ENCODE results near the gene ELOVL4. TPM values are rescaled to one million over a fixed set of nuclear protein-coding genes. Genes with fewer than 3 reads are reported as not detected.

The ELOVL4 gene
- total RNA-seq, 2 donors from 2014 or later: 3.9 to 5.1 TPM

GRCh38 chr6:79946272-79947190, 822 bp downstream of the ELOVL4 start:
- no peaks in the 10 kb centered on the region for H3K9me3 ChIP-seq (ENCODE audit: control insufficient read depth, low read length, poor library complexity, severe bottlenecking)
- Mint-ChIP-seq H3K27ac (peak overlapping the region; percentile 93), H3K36me3 (ENCODE audit: low read depth) (peaks cover 5% of the 10 kb centered on the region), H3K4me1 (peaks cover 45% of the 10 kb centered on the region), H3K4me3 (peak overlapping the region; percentile 98), H3K27me3 (peaks cover 8% of the 10 kb centered on the region)
- peak; percentile 11 to 19 (median 11) for DNase-seq
- peak; percentile 63 for ATAC-seq

GRCh38 chr6:79943133-79943532, 4.2 kb downstream of the ELOVL4 start:
- H3K27ac Mint-ChIP-seq: peak overlapping the region; percentile 37
- ATAC-seq: no peak
- H3K9me3 ChIP-seq (ENCODE audit: control insufficient read depth, low read length, poor library complexity, severe bottlenecking): no peaks in the 10 kb centered on the region
- H3K4me3 Mint-ChIP-seq: no peak overlapping the region
- H3K4me1 Mint-ChIP-seq: peaks cover 37% of the 10 kb centered on the region
- DNase-seq: no peak
- peaks cover 5% of the 10 kb centered on the region for H3K36me3 Mint-ChIP-seq (ENCODE audit: low read depth)
- peaks cover 8% of the 10 kb centered on the region for H3K27me3 Mint-ChIP-seq

- Mint-ChIP-seq H3K36me3 (ENCODE audit: low read depth) (peaks cover 8% of the 10 kb centered on the region), H3K4me1 (peaks cover 38% of the 10 kb centered on the region), H3K27me3 (peaks cover 8% of the 10 kb centered on the region), H3K27ac (no peak overlapping the region), H3K4me3 (no peak overlapping the region)
- no peaks in the 10 kb centered on the region for H3K9me3 ChIP-seq (ENCODE audit: control insufficient read depth, low read length, poor library complexity, severe bottlenecking)
- DNase-seq (no peak), ATAC-seq (no peak)
Measured at GRCh38 chr6:79941489-79942151, 5.7 kb downstream of the ELOVL4 start.

- ATAC-seq (no peak), DNase-seq (no peak)
- no peaks in the 10 kb centered on the region for H3K9me3 ChIP-seq (ENCODE audit: control insufficient read depth, low read length, poor library complexity, severe bottlenecking)
- H3K36me3 Mint-ChIP-seq (ENCODE audit: low read depth): peaks cover 6% of the 10 kb centered on the region
- H3K4me1 Mint-ChIP-seq: peaks cover 17% of the 10 kb centered on the region
- no peak overlapping the region for H3K4me3 Mint-ChIP-seq
- peak overlapping the region; percentile 68 for H3K27ac Mint-ChIP-seq
- peaks cover 1% of the 10 kb centered on the region for H3K27me3 Mint-ChIP-seq
Measured at GRCh38 chr6:79928478-79928998, 18.8 kb downstream of the ELOVL4 start.

- H3K9me3 ChIP-seq (ENCODE audit: control insufficient read depth, low read length, poor library complexity, severe bottlenecking): no peaks in the 10 kb centered on the region
- no peak for ATAC-seq
- Mint-ChIP-seq H3K36me3 (ENCODE audit: low read depth) (peaks cover 4% of the 10 kb centered on the region), H3K27me3 (no peaks in the 10 kb centered on the region), H3K4me1 (peaks cover 17% of the 10 kb centered on the region), H3K27ac (peak overlapping the region; percentile 68), H3K4me3 (no peak overlapping the region)
- DNase-seq: no peak
Measured at GRCh38 chr6:79927758-79928157, 19.6 kb downstream of the ELOVL4 start.

GRCh38 chr6:79923270-79923669, 24.1 kb downstream of the ELOVL4 start:
- no peak for ATAC-seq
- Mint-ChIP-seq H3K27me3 (no peaks in the 10 kb centered on the region), H3K4me3 (no peak overlapping the region), H3K27ac (no peak overlapping the region), H3K36me3 (ENCODE audit: low read depth) (peaks cover 4% of the 10 kb centered on the region), H3K4me1 (peaks cover 6% of the 10 kb centered on the region)
- H3K9me3 ChIP-seq (ENCODE audit: control insufficient read depth, low read length, poor library complexity, severe bottlenecking): no peaks in the 10 kb centered on the region
- DNase-seq: no peak

- no peak overlapping the region for H3K4me3 Mint-ChIP-seq
- H3K36me3 Mint-ChIP-seq (ENCODE audit: low read depth): peaks cover 5% of the 10 kb centered on the region
- H3K27ac Mint-ChIP-seq: no peak overlapping the region
- ATAC-seq (no peak), DNase-seq (no peak)
- no peaks in the 10 kb centered on the region for H3K9me3 ChIP-seq (ENCODE audit: control insufficient read depth, low read length, poor library complexity, severe bottlenecking)
- no peaks in the 10 kb centered on the region for H3K27me3 Mint-ChIP-seq
- H3K4me1 Mint-ChIP-seq: peaks cover 2% of the 10 kb centered on the region
Measured at GRCh38 chr6:79922018-79922417, 25.3 kb downstream of the ELOVL4 start.

DNA sequence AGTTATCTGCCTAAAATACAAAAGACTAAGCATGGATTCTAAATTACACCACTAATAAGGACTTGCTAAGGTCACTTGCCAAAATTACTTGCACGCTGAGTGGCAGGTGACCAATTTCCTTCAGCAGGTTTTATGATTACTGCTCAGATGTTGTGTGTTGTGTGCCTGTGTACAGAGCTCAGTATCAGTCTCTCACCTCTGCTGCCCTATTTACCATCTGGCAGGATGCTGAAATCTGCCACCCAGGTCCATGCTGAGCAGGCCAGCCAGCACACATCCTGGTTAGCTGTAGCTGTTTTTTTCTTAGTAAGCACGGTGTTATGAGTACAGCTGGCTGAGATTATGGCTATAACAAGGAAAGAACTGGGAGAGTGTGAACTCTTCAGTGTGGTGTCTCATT, 34.0 kb downstream of the ELOVL4 start:
- no peaks in the 10 kb centered on the region for H3K9me3 ChIP-seq (ENCODE audit: control insufficient read depth, low read length, poor library complexity, severe bottlenecking)
- Mint-ChIP-seq H3K36me3 (ENCODE audit: low read depth) (peaks cover 8% of the 10 kb centered on the region), H3K27ac (no peak overlapping the region), H3K27me3 (no peaks in the 10 kb centered on the region), H3K4me1 (peaks cover 8% of the 10 kb centered on the region), H3K4me3 (no peak overlapping the region)
- DNase-seq: no peak
- peak; percentile 32 for ATAC-seq

GRCh38 chr6:79911992-79912391, 35.4 kb downstream of the ELOVL4 start:
- Mint-ChIP-seq H3K27me3 (no peaks in the 10 kb centered on the region), H3K27ac (no peak overlapping the region), H3K36me3 (ENCODE audit: low read depth) (peaks cover 7% of the 10 kb centered on the region), H3K4me1 (peaks cover 8% of the 10 kb centered on the region), H3K4me3 (no peak overlapping the region)
- no peaks in the 10 kb centered on the region for H3K9me3 ChIP-seq (ENCODE audit: control insufficient read depth, low read length, poor library complexity, severe bottlenecking)
- DNase-seq (no peak), ATAC-seq (no peak)

DNA sequence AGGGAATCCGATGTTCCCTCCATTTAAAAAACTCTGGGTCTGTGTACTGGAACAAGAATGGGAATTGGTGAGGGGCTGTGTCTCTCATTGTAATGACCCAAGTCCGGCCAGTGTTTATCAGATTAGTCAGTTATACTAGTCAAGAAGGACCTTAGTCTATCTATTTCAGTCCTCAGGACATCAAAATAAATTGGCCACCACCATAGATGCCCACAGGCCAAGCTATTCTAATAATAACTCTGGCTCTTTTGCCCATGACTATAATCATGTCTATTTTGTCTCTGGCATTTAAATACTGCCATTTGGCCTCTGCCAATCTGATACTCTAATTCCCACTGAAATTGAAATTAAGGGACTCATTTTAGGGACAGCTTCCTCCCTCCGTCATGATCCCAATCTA, 37.8 kb downstream of the ELOVL4 start:
- no peaks in the 10 kb centered on the region for H3K9me3 ChIP-seq (ENCODE audit: control insufficient read depth, low read length, poor library complexity, severe bottlenecking)
- peaks cover 8% of the 10 kb centered on the region for H3K4me1 Mint-ChIP-seq
- no peaks in the 10 kb centered on the region for H3K36me3 Mint-ChIP-seq (ENCODE audit: low read depth)
- no peak for DNase-seq
- H3K4me3 Mint-ChIP-seq: no peak overlapping the region
- H3K27ac Mint-ChIP-seq: no peak overlapping the region
- H3K27me3 Mint-ChIP-seq: peaks cover 5% of the 10 kb centered on the region
- ATAC-seq: no peak

- H3K36me3 Mint-ChIP-seq (ENCODE audit: low read depth): no peaks in the 10 kb centered on the region
- peaks cover 19% of the 10 kb centered on the region for H3K27me3 Mint-ChIP-seq
- ATAC-seq (no peak), DNase-seq (no peak)
- H3K27ac Mint-ChIP-seq: no peak overlapping the region
- no peaks in the 10 kb centered on the region for H3K9me3 ChIP-seq (ENCODE audit: control insufficient read depth, low read length, poor library complexity, severe bottlenecking)
- H3K4me1 Mint-ChIP-seq: no peaks in the 10 kb centered on the region
- no peak overlapping the region for H3K4me3 Mint-ChIP-seq
Measured at GRCh38 chr6:79902046-79902445, 45.3 kb downstream of the ELOVL4 start.

- H3K4me3 Mint-ChIP-seq: no peak overlapping the region
- no peaks in the 10 kb centered on the region for H3K36me3 Mint-ChIP-seq (ENCODE audit: low read depth)
- no peaks in the 10 kb centered on the region for H3K4me1 Mint-ChIP-seq
- ATAC-seq (no peak), DNase-seq (no peak)
- no peak overlapping the region for H3K27ac Mint-ChIP-seq
- H3K27me3 Mint-ChIP-seq: peaks cover 11% of the 10 kb centered on the region
- no peaks in the 10 kb centered on the region for H3K9me3 ChIP-seq (ENCODE audit: control insufficient read depth, low read length, poor library complexity, severe bottlenecking)
Measured at GRCh38 chr6:79898076-79898475, 49.3 kb downstream of the ELOVL4 start.

DNA sequence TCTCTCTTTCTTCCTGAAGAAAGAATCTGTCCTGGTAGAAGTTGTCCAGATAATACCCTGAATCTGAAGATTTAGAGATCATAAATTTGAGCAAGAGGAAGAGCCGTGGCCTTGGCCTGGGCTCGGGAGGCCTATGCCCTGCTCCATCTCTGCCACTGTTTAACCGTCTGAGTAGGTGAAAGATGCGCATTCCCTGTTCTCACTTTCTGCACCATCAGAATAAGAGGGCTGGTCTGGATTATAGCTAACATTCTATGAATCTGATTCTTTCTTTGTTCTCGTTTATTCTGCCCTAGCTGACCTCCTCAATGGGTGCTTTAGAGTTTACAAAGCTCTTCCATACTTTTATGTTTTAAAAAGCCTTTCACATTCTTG, 51.3 kb downstream of the ELOVL4 start:
- no peaks in the 10 kb centered on the region for H3K36me3 Mint-ChIP-seq (ENCODE audit: low read depth)
- no peaks in the 10 kb centered on the region for H3K4me1 Mint-ChIP-seq
- ATAC-seq (no peak), DNase-seq (no peak)
- H3K27me3 Mint-ChIP-seq: no peaks in the 10 kb centered on the region
- H3K27ac Mint-ChIP-seq: no peak overlapping the region
- no peak overlapping the region for H3K4me3 Mint-ChIP-seq
- H3K9me3 ChIP-seq (ENCODE audit: control insufficient read depth, low read length, poor library complexity, severe bottlenecking): no peaks in the 10 kb centered on the region
